Measurements from ENCODE around the gene INPP5D.

DNA sequence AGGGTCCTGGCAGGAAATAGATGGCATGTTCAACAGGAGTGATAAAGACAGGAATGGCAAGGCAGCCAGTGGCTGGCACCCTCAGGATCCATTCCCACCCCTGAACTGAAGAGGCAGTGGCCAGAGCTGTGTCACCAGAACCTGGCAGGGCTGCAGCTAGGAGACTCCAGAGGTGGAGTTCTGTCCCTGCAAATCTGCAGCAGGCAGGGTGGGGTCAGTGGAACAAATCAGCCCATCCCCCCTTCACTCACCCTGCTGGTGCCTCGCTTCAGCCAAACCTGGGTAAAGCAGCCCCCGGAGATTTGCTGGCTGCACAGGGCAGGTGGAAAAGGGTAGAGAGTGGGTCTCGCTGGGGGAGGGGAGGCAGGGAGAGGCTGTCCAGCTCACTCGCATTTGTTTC lies 12.7 kb downstream of the INPP5D start:
- no peak for TF ChIP-seq EZH2 (IDR thresholded peaks at IDR 0.05; ENCODE audit: low read length)
- TF ChIP-seq, protein P1, sequence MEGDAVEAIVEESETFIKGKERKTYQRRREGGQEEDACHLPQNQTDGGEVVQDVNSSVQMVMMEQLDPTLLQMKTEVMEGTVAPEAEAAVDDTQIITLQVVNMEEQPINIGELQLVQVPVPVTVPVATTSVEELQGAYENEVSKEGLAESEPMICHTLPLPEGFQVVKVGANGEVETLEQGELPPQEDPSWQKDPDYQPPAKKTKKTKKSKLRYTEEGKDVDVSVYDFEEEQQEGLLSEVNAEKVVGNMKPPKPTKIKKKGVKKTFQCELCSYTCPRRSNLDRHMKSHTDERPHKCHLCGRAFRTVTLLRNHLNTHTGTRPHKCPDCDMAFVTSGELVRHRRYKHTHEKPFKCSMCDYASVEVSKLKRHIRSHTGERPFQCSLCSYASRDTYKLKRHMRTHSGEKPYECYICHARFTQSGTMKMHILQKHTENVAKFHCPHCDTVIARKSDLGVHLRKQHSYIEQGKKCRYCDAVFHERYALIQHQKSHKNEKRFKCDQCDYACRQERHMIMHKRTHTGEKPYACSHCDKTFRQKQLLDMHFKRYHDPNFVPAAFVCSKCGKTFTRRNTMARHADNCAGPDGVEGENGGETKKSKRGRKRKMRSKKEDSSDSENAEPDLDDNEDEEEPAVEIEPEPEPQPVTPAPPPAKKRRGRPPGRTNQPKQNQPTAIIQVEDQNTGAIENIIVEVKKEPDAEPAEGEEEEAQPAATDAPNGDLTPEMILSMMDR (optimal IDR thresholded peaks at IDR 0.05 in 1 of 3, IDR thresholded peaks at IDR 0.05 in 1 of 3, conservative IDR thresholded peaks at IDR 0.05 in 1 of 3; ENCODE audit: extremely low read depth in 1 of 3, insufficient read depth in 2 of 3, low read length in 3 of 3) = no peak
